GM12892 (cell line): ENCODE data around the gene YJU2.

Source experiments
- POLR2A ChIP-seq: IDR thresholded peaks from 2 replicates; pipeline ENCODE4 v1.6.1; 2011; ENCODE audit warnings: low read depth, low read length, control low read depth
- POLR2AphosphoS5 ChIP-seq: IDR thresholded peaks from 2 replicates; pipeline ENCODE4 v1.6.1; 2011; ENCODE audit warnings: low read depth, low read length, control low read depth
- TAF1 ChIP-seq: IDR thresholded peaks from 2 replicates; pipeline ENCODE4 v1.6.1; 2011; ENCODE audit warnings: low read depth, mild to moderate bottlenecking, control low read depth, low read length, borderline replicate concordance

- TF ChIP-seq POLR2A = no peak
- no peak for TF ChIP-seq POLR2AphosphoS5
- no peak for TF ChIP-seq TAF1
These were observed 14.1 kb upstream of the YJU2 start for GRCh38 chr19:4232614-4233281.
